GM18520 (cell line): ENCODE data around the gene TP53TG3E.
"Not testable (repeated sequence)": the region's sequence is repeated elsewhere in the genome, so short reads cannot be mapped to it uniquely, and the experiment has no call there.

Source experiments
- ATAC-seq: cut with Tn5 transposase; IDR thresholded peaks from one replicate; pipeline ENCODE4 v1.9.1; 2021; ENCODE audit not compliant: unreplicated experiment

The TP53TG3E gene

GRCh38 chr16:33304006-33304405 lies at the start of gene TP53TG3E:
TSS of gene TP53TG3E (plus strand) at chr16:33304306. CDS start at chr16:33304374, 68 bp downstream.
- not testable (repeated sequence) for ATAC-seq

GRCh38 chr16:33336226-33337012 lies 32.3 kb downstream of the TP53TG3E start:
- ATAC-seq = not testable (repeated sequence)

GRCh38 chr16:33337627-33338542 lies 33.8 kb downstream of the TP53TG3E start:
- ATAC-seq = not testable (repeated sequence)

- ATAC-seq = not testable (repeated sequence)
Observed at GRCh38 chr16:33338543-33338951, 34.4 kb downstream of the TP53TG3E start.

GRCh38 chr16:33339093-33340061 lies 35.3 kb downstream of the TP53TG3E start:
- ATAC-seq = not testable (repeated sequence)
